GM21528 (cell line): ENCODE data around the gene GLG1.

ENCODE experiments used
- ATAC-seq: cut with Tn5 transposase; IDR thresholded peaks from one replicate; pipeline ENCODE4 v1.9.1; 2021; ENCODE audit warnings: mild to moderate bottlenecking, moderate library complexity; ENCODE audit not compliant: unreplicated experiment, low FRiP score

The GLG1 gene

GRCh38 chr16:74611721-74612120 lies 4.8 kb upstream of the GLG1 start:
- no peak for ATAC-seq

GRCh38 chr16:74608944-74609343 lies 2.0 kb upstream of the GLG1 start:
- no peak for ATAC-seq

- ATAC-seq: no peak
Measured at GRCh38 chr16:74608381-74608780, 1.5 kb upstream of the GLG1 start.

- ATAC-seq: no peak
Measured at GRCh38 chr16:74607962-74608356, 1.0 kb upstream of the GLG1 start.

GRCh38 chr16:74607310-74607961 lies 522 bp upstream of the GLG1 start:
- ATAC-seq: peak; percentile 38

- ATAC-seq: peak; percentile 12
Measured at GRCh38 chr16:74605746-74606520, 981 bp downstream of the GLG1 start.

- ATAC-seq: no peak
Measured at GRCh38 chr16:74605332-74605731, 1.6 kb downstream of the GLG1 start.

- no peak for ATAC-seq
Measured at GRCh38 chr16:74603848-74604247, 3.1 kb downstream of the GLG1 start.

- ATAC-seq: peak; percentile 72
Measured at GRCh38 chr16:74601126-74601871, 5.6 kb downstream of the GLG1 start.

- no peak for ATAC-seq
Measured at GRCh38 chr16:74596586-74596985, 10.3 kb downstream of the GLG1 start.

GRCh38 chr16:74592847-74593246 lies 14.1 kb downstream of the GLG1 start:
- ATAC-seq: no peak

- no peak for ATAC-seq
Measured at GRCh38 chr16:74591876-74592650, 14.9 kb downstream of the GLG1 start.

GRCh38 chr16:74586948-74587347 lies 20.0 kb downstream of the GLG1 start:
- ATAC-seq: no peak

- no peak for ATAC-seq
Measured at GRCh38 chr16:74585846-74586443, 21.0 kb downstream of the GLG1 start.

GRCh38 chr16:74583926-74584666 lies 22.8 kb downstream of the GLG1 start:
- ATAC-seq: no peak

- no peak for ATAC-seq
Measured at GRCh38 chr16:74582970-74583369, 23.9 kb downstream of the GLG1 start.

- ATAC-seq: no peak
Measured at GRCh38 chr16:74580833-74581232, 26.1 kb downstream of the GLG1 start.

- no peak for ATAC-seq
Measured at GRCh38 chr16:74578838-74579237, 28.1 kb downstream of the GLG1 start.

GRCh38 chr16:74578433-74578832 lies 28.5 kb downstream of the GLG1 start:
- no peak for ATAC-seq
